Measurements from ENCODE around the gene GPR61. TPM values are rescaled to one million over a fixed set of nuclear protein-coding genes. Genes with fewer than 3 reads are reported as not detected.

GPR61 gene
- total RNA-seq, 6 experiments from 2014 or later = 0.12 TPM; not detected in 5

- no peak for TF ChIP-seq CTCF (IDR thresholded peaks at IDR 0.05)
- Mint-ChIP-seq H3K9me3 (no peaks in the 10 kb centered on the region), H3K27ac (no peak overlapping the region), H3K4me1 (ENCODE audit: low read depth) (peaks cover 40% of the 10 kb centered on the region), H3K27me3 (ENCODE audit: insufficient read depth) (peaks cover 1% of the 10 kb centered on the region; the same call in 1 of the 2 replicates), H3K4me3 (no peak overlapping the region), H3K36me3 (ENCODE audit: low read depth) (peaks cover 5% of the 10 kb centered on the region; the same call in 1 of the 2 replicates)
- no peak for DNase-seq
These were observed 30.7 kb downstream of the GPR61 start for GRCh38 chr1:109570414-109570813.

DNA sequence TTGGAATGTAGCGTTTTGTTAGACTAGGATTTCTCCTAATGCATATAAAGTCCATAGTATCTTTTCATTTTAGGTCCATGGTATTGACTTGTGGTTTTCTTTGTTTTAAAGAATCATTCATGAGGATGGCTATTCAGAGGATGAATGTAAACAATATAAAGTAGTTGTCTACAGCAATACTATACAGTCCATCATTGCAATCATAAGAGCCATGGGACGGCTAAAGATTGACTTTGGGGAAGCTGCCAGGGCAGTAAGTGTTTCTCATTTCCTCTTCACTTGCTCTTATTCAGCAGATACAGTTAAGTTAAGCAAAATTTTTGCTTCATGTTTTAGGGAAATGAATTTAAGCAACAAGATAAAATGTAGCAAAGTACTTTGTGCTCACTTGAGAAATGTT is 34.1 kb downstream of the GPR61 start:
- no peak overlapping the region for H3K4me3 Mint-ChIP-seq
- H3K4me1 Mint-ChIP-seq (ENCODE audit: low read depth) = peaks cover 28% of the 10 kb centered on the region
- TF ChIP-seq CTCF (IDR thresholded peaks at IDR 0.05) = no peak
- no peak for DNase-seq
- peaks cover 17% of the 10 kb centered on the region for H3K36me3 Mint-ChIP-seq (ENCODE audit: low read depth)
- no peaks in the 10 kb centered on the region for H3K9me3 Mint-ChIP-seq
- H3K27ac Mint-ChIP-seq = no peak overlapping the region; the same call in 1 of the 2 replicates
- peaks cover 1% of the 10 kb centered on the region; the same call in 1 of the 2 replicates for H3K27me3 Mint-ChIP-seq (ENCODE audit: insufficient read depth)

GRCh38 chr1:109578947-109579443 is 39.3 kb downstream of the GPR61 start:
- no peak overlapping the region for H3K4me3 Mint-ChIP-seq
- peak overlapping the region; percentile 80 for H3K27ac Mint-ChIP-seq
- TF ChIP-seq CTCF (IDR thresholded peaks at IDR 0.05) = no peak
- H3K36me3 Mint-ChIP-seq (ENCODE audit: low read depth) = peaks cover 28% of the 10 kb centered on the region
- no peaks in the 10 kb centered on the region for H3K27me3 Mint-ChIP-seq (ENCODE audit: insufficient read depth)
- no peaks in the 10 kb centered on the region for H3K9me3 Mint-ChIP-seq
- H3K4me1 Mint-ChIP-seq (ENCODE audit: low read depth) = peaks cover 18% of the 10 kb centered on the region
- no peak for DNase-seq

DNA sequence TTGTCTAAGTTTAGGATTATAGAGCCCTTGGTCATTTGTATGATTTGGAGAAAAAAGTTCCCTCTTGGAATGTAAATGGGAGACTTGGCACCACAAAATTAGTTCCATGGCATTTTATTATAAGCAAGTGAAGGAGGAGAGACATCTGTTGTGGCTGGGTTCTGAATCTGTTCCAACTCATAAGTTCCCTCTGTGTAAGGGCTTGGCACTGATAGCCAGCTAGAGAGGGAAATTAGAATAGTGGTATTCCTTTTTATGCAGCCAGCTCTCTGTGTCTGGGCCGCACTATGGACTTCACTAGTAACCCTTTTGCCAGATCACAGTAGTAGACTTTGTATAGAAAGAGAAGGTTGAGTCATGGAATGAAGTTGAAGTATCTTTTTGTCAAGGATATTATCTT is 39.8 kb downstream of the GPR61 start:
- Mint-ChIP-seq H3K4me3 (no peak overlapping the region), H3K27ac (peak overlapping the region; percentile 80), H3K4me1 (ENCODE audit: low read depth) (peaks cover 18% of the 10 kb centered on the region), H3K9me3 (no peaks in the 10 kb centered on the region), H3K27me3 (ENCODE audit: insufficient read depth) (no peaks in the 10 kb centered on the region), H3K36me3 (ENCODE audit: low read depth) (peaks cover 30% of the 10 kb centered on the region)
- TF ChIP-seq CTCF (IDR thresholded peaks at IDR 0.05) = no peak
- no peak for DNase-seq

DNA sequence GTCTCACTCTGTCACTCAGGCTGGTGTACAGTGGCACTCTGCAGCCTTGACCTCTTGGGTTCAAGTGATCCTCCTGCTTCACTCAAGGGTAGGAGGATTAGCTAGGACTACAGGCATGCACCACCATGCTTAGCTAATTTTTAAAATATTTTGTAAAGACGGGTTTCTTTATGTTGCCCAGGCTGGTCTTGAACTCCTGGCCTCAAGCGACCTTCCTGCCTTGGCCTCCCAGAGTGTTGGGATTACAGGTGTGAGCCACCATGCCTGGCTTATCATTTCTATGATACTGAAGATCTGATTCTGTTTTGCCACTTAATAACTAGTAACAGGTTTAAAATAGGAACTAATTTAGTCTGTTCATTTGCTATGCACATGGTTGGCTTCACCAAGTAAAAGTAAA is 42.3 kb downstream of the GPR61 start:
- no peaks in the 10 kb centered on the region for H3K27me3 Mint-ChIP-seq (ENCODE audit: insufficient read depth)
- H3K9me3 Mint-ChIP-seq = no peaks in the 10 kb centered on the region
- H3K36me3 Mint-ChIP-seq (ENCODE audit: low read depth) = peaks cover 38% of the 10 kb centered on the region
- H3K4me1 Mint-ChIP-seq (ENCODE audit: low read depth) = peaks cover 18% of the 10 kb centered on the region
- no peak for DNase-seq
- H3K27ac Mint-ChIP-seq = no peak overlapping the region
- TF ChIP-seq CTCF (IDR thresholded peaks at IDR 0.05) = no peak
- H3K4me3 Mint-ChIP-seq = no peak overlapping the region

- Mint-ChIP-seq H3K27me3 (ENCODE audit: insufficient read depth) (no peaks in the 10 kb centered on the region), H3K36me3 (ENCODE audit: low read depth) (peaks cover 46% of the 10 kb centered on the region), H3K9me3 (no peaks in the 10 kb centered on the region), H3K27ac (no peak overlapping the region), H3K4me3 (no peak overlapping the region), H3K4me1 (ENCODE audit: low read depth) (no peaks in the 10 kb centered on the region)
- no peak for TF ChIP-seq CTCF (IDR thresholded peaks at IDR 0.05)
- DNase-seq = no peak
These were observed 45.1 kb downstream of the GPR61 start for GRCh38 chr1:109584766-109585165.
